ENCODE results near the gene KCNK4.
A peak's percentile ranks its signal among the peaks of the same experiment; 100 is the strongest.

KCNK4 gene

GRCh38 chr11:64290352-64291261, 495 bp upstream of the KCNK4 start:
- DNase-seq (ENCODE audit: low read depth): no peak

DNA sequence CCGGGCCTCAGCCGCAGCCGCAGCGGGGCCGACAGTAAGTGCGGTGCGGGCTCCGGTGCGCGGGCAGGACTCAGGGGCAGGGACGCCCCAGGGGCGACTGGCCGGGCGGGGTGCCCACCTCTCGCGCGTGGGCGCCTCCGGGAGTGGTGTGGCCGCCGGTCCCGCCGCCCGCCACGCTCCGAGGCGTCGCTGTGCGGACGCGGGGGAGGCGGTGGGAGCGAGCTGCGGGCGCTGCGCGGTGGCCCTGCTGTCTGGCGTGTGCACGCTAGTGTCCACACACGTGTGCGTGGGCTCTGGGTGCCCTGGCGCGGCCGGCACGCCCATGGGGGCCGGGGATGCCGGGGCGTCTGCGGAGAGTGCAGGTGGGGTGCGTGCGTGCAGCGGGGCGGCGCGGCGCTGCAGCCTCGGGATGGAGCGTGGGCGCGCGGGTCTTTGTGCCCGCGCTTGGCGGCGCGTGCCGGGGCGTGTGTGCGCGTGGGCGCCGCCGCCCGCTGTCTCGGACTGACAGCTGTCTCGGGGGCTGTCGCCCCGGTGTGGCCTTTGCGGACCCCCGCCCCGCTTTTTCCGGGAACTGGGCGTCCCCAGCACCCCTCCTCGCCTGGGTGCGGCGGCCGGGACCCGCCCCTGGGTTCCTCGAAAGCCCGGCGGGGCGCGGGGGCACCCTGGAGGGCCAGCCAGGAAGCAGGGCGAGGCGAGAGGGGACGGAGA, 804 bp downstream of the KCNK4 start:
- no peak for DNase-seq (ENCODE audit: low read depth)

GRCh38 chr11:64292460-64293254, 1.6 kb downstream of the KCNK4 start:
- DNase-seq (ENCODE audit: low read depth): no peak

GRCh38 chr11:64294774-64295173, 3.7 kb downstream of the KCNK4 start:
- no peak for DNase-seq (ENCODE audit: low read depth)

DNA sequence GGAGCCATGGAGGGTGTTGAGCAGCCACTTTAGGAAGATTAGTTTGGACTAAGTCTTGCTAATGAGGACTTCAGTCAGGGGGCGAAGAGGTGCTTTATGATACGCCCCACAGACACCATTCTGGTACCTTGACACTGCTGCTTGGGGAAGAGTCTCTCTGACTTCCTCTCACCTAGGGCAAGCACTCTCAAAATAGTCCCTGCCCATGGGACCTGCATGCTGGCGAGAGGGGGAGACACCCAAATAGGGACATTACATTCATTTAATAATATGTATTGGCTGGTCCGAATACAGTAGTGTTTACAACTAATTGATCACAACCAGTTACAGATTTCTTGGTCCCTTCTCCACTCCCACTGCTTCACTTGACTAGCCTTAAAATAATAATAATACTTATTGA, 4.7 kb downstream of the KCNK4 start:
- DNase-seq (ENCODE audit: low read depth): no peak

GRCh38 chr11:64296236-64296635, 5.1 kb downstream of the KCNK4 start:
- DNase-seq (ENCODE audit: low read depth): no peak

DNA sequence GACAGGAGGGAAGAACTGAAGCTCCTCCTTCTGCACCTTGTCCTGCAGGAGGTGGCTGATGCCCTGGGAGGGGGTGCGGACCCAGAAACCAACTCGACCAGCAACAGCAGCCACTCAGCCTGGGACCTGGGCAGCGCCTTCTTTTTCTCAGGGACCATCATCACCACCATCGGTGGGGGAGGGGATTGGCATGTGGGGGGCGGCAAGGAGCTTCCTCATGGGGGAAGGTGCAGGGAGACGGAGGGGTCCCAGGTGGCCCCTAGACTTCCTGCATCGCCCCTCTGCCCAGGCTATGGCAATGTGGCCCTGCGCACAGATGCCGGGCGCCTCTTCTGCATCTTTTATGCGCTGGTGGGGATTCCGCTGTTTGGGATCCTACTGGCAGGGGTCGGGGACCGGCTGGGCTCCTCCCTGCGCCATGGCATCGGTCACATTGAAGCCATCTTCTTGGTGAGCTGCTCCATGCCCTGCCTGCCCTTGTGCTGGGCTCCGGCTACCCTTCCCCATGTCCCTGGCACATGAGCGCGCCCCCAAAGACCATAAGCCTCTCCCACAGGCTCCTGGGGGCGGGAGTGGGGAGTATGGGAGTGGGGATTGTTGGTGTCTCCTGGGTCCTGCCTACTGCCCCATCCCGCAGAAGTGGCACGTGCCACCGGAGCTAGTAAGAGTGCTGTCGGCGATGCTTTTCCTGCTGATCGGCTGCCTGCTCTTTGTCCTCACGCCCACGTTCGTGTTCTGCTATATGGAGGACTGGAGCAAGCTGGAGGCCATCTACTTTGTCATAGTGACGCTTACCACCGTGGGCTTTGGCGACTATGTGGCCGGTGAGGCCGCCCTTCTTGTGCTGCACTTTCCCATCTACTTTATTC, 6.0 kb downstream of the KCNK4 start:
- no peak for DNase-seq (ENCODE audit: low read depth)

DNA sequence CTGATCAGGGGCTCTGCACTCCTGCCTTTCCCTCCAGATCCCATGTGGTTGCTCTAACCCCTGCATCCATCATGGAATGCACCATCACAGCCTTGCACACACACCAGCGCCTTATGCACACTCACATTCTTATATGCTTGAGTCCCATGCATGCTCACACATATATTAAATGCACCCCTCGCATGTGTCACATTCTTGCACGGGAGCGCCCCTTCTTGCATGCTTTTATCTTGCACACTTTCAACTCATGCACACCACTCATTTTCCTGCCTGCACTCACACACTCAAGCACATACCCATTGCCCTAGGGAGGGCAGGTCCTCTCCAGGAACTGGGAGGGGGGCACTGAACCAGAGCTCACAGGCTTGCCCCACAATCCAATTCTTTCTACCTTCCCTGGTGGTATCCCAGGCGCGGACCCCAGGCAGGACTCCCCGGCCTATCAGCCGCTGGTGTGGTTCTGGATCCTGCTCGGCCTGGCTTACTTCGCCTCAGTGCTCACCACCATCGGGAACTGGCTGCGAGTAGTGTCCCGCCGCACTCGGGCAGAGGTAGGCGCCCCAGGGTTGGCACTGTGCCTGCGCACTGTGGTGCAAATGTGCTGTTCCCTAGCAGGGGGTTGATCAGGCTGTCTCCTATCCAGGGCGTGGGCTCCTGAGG, 6.7 kb downstream of the KCNK4 start:
- no peak for DNase-seq (ENCODE audit: low read depth)

- peak; percentile 29 for DNase-seq (ENCODE audit: low read depth)
Measured at GRCh38 chr11:64298966-64299846, 8.1 kb downstream of the KCNK4 start.

DNA sequence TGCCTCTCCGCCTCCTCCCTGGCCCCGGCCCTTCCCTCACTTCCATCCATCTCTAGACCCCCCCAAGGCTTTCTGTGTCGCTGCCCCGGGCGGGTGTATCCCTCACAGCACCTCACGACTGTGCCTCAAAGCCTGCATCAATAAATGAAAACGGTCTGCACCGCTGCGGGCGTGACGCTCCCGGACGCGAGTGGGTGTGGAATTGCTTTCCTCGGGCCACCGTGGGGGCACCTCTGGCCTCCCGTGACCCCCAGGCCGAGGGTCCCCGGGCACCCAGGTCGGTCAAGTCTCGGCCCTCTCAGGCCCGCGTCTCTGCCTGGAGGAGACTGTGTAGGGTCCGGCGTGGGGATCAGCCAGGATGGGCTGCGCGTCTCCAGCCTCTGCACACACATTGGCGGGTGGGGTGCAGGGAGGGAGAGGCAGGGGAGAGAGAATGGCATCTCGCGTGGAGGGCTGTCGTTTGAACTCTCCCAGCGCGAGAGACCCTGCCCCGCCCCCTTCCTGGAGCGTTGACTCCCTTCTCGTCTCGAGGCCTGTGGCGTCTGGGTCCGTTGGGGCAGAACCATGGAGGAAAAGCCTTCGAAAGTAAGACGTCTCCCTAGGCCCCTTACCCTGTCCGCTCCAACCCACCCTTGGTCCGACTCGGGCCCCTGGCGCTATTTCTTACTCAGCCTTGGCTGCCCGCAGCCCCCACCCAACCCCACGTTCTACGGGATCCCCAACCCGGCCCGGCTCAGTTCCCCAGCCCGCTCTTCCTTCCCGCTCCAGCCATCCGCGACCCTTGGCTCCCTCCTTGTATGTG, 8.9 kb downstream of the KCNK4 start, which contains the start of gene CATSPERZ:
Gene CATSPERZ, plus strand, starts transcription at position 512 of the 802 bp plus-strand sequence. Its CDS starts 53 bp downstream, at position 565.
- DNase-seq (ENCODE audit: low read depth): no peak

GRCh38 chr11:64303109-64304031, 12.3 kb downstream of the KCNK4 start:
- no peak for DNase-seq (ENCODE audit: low read depth)

- DNase-seq (ENCODE audit: low read depth): no peak
Measured at GRCh38 chr11:64304032-64304315, 12.9 kb downstream of the KCNK4 start.

GRCh38 chr11:64304316-64305072, 13.4 kb downstream of the KCNK4 start:
- peak; percentile 82 for DNase-seq (ENCODE audit: low read depth)

DNA sequence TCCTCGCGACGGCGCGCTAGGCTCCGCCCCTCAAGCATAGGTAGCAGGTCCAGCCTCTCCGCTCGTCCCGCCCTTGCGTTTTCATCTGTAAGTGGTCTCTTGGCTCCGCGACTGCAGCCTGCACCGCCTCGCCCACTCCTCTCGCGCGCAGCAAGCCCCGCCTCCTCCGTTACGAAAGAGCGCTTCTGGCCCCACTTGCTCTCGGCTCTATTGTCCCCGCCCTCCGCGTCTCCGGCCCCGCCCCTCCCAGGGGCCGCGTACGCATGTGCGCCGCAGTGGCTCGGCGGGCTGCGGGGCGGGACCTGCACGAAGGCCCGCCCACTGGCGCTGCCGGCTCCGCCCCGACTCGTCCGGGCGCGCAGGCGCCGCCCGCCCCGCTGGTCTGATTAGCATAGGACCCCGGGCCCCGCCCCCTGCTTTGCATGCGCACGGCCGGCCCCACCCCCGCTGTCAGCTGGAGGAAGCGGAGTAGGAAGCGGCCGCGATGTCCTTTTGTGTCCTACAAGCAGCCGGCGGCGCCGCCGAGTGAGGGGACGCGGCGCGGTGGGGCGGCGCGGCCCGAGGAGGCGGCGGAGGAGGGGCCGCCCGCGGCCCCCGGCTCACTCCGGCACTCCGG, 14.1 kb downstream of the KCNK4 start, which contains the start of gene ESRRA:
Gene ESRRA, plus strand, starts transcription at position 450 of the 616 bp plus-strand sequence. CDS start 1,656 bp downstream, outside the sequence.
- DNase-seq (ENCODE audit: low read depth): peak; percentile 96

DNA sequence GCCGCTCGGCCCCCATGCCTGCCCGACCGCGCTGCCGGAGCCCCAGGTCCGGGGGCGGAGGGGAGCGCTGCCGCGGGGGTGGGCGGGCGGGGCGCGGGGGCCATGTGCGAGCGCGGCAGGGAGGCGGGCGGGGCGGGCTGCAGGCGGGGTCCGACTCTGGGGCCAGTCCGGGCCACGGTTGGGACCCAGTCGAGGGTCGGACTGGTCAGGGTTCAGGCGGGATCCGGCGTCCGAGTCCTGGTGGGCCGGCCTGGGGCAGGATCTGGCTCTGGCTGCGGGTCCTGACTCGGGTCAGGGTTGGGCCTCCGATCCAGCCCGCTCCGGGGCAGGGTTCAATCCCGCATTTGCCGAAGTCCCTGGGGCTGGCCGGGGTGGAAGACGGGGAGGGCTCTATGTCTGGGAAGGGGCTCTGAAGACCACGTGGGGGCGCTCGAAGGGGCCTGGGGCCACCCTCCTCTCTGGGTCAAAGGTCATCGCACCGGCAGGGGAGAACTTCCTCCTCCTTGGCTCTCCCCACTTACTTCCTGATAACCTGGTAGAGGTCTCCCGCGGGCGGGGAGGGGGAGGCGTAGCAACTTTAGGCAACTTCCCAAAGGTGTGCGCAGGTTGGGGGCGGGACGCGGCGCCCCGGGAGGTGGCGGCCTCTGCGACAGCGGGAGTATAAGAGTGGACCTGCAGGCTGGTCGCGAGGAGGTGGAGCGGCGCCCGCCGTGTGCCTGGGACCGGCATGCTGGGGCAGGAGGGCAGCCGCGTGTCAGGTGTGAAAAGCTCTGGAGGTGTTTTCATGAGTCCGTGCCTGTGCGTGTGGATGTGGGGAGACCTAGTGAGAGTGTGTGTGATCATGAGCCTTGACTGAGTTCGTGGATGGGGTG, 14.8 kb downstream of the KCNK4 start:
- no peak for DNase-seq (ENCODE audit: low read depth)

GRCh38 chr11:64306563-64306875, 15.4 kb downstream of the KCNK4 start:
- no peak for DNase-seq (ENCODE audit: low read depth)
